HepG2 (cell line): Measurements from ENCODE around the gene ARHGAP5. TPM values are rescaled to one million over a fixed set of nuclear protein-coding genes. Genes with fewer than 3 reads are reported as not detected.

Source experiments
- ATAC-seq: fragments of 200-7000 bp; cut with Tn5 transposase; 3 replicates; pipeline ENCODE4 v1.9.1; 2020; ENCODE audit warnings: mild to moderate bottlenecking, moderate library complexity
- BruUV-seq: library from RNA; stranded (reverse); fragments of 400-500 nt; replicated peaks from 2 replicates; lab custom pipeline; 2021; lab: Mats Ljungman, UMichigan
- CTCF ChIA-PET: fragments of 300-600 bp; formaldehyde crosslinking; extraction: SDS; loops from one replicate; lab custom pipeline; 2021; ENCODE audit warnings: low total read pairs, inconsistent platforms, low intra/inter-chr PET ratio; lab: Yijun Ruan, JAX
- POLR2A ChIA-PET: fragments of 350-600 bp; sonication (Branson Sonifier 250); formaldehyde crosslinking; loops from one replicate; lab custom pipeline; 2020; ENCODE audit warnings: antibody characterized with exemption, inconsistent platforms; lab: Yijun Ruan, JAX
- DNase-seq: peaks from one replicate; pipeline ENCODE4 v3.0.0-alpha.2; 2015; ENCODE audit warnings: low spot score
- FAIRE-seq: peaks from 3 replicates; lab custom pipeline; 2011; peaks lifted over from hg19 to GRCh38; lab: Jason Lieb, UNC
- H2AFZ ChIP-seq: one replicate; pipeline ENCODE4 v1.6.1; 2011; ENCODE audit warnings: low read length, inconsistent platforms
- H3K27ac ChIP-seq: fragments of 300-600 bp; 3 replicates; pipeline ENCODE4 v1.8.0; 2011; ENCODE audit warnings: mixed run types, mild to moderate bottlenecking, mixed read lengths, low read length, inconsistent platforms; ENCODE audit not compliant: insufficient read depth; ENCODE audit errors: extremely low read length
- H3K27me3 ChIP-seq, 2 experiments: fragments of 200-600 bp in 1 of 2; 2 replicates in 1 of 2; 3 replicates in 1 of 2; pipeline versions ENCODE4 v1.6.0 to v1.8.0; 2011; ENCODE audit warnings: low read length in 2 of 2, mild to moderate bottlenecking in 2 of 2, moderate library complexity in 2 of 2, inconsistent platforms in 1 of 2; ENCODE audit not compliant: insufficient read depth in 2 of 2, control insufficient read depth in 1 of 2
- H3K36me3 ChIP-seq, 2 experiments: fragments of 200-600 bp in 1 of 2; replicated peaks in 1 of 2; 2 replicates in 1 of 2; 3 replicates in 1 of 2; pipeline versions ENCODE4 v1.5.1 to v1.8.0; 2011; ENCODE audit warnings: low read length in 2 of 2, inconsistent platforms in 1 of 2; ENCODE audit not compliant: insufficient read depth in 2 of 2, control insufficient read depth in 1 of 2
- H3K4me1 ChIP-seq: 2 replicates; pipeline ENCODE4 v1.5.1; 2012; ENCODE audit warnings: low read length, inconsistent platforms; ENCODE audit not compliant: insufficient read depth
- H3K4me2 ChIP-seq: 2 replicates; pipeline ENCODE4 v1.6.0; 2011; ENCODE audit warnings: low read depth, low read length, inconsistent platforms
- H3K4me3 ChIP-seq, 3 experiments: fragments of 200-600 bp in 1 of 3; sonication (generic), shearing (Covaris generic) in 1 of 3; replicated peaks in 1 of 3; 2 replicates each; pipeline ENCODE4 v1.5.1; 2011 to 2016; ENCODE audit warnings: low read length in 3 of 3, inconsistent platforms in 2 of 3, low read depth in 2 of 3, mild to moderate bottlenecking in 2 of 3, control low read depth in 1 of 3, mixed read lengths in 1 of 3; ENCODE audit not compliant: insufficient read depth in 1 of 3
- H3K79me2 ChIP-seq: one replicate; pipeline ENCODE4 v1.6.1; 2011; ENCODE audit warnings: low read length, inconsistent platforms; ENCODE audit not compliant: insufficient read depth
- H3K9ac ChIP-seq: 2 replicates; pipeline ENCODE4 v1.6.0; 2011; ENCODE audit warnings: mild to moderate bottlenecking, low read depth, low read length, inconsistent platforms; ENCODE audit not compliant: insufficient read depth
- H3K9me3 ChIP-seq: 2 replicates; pipeline ENCODE4 v1.5.1; 2012; ENCODE audit warnings: mild to moderate bottlenecking, low read length
- H4K20me1 ChIP-seq: 2 replicates; pipeline ENCODE4 v1.6.0; 2011; ENCODE audit warnings: inconsistent platforms, mild to moderate bottlenecking, low read length, moderate library complexity; ENCODE audit not compliant: insufficient read depth
- CCAR2 ChIP-seq: fragments of 200-400 bp; formaldehyde crosslinking; optimal IDR thresholded peaks from 2 replicates; pipeline ENCODE3; 2018; ENCODE audit warnings: low read depth, mild to moderate bottlenecking, low read length, moderate library complexity
- GRHL1 ChIP-seq: sonication (generic); formaldehyde crosslinking; conservative IDR thresholded peaks from 2 replicates; pipeline ENCODE4 v1.8.0; 2022; ENCODE audit warnings: missing genetic modification reagents
- JARID2 ChIP-seq: sonication (generic); formaldehyde crosslinking; IDR thresholded peaks from 2 replicates; pipeline ENCODE4 v1.8.1; 2023; ENCODE audit warnings: missing genetic modification reagents, inconsistent platforms; ENCODE audit not compliant: insufficient replicate concordance
- REPIN1 ChIP-seq: sonication (generic); formaldehyde crosslinking; IDR thresholded peaks from 2 replicates; pipeline ENCODE4 v1.8.0; 2022; ENCODE audit warnings: missing genetic modification reagents, low read depth, mild to moderate bottlenecking, borderline replicate concordance
- SMARCC2 ChIP-seq: fragments of 450-650 bp; IDR thresholded peaks from 2 replicates; pipeline ENCODE4 v1.6.1; 2017; ENCODE audit warnings: antibody characterized with exemption, mild to moderate bottlenecking
- SMYD3 ChIP-seq: sonication (generic); formaldehyde crosslinking; IDR thresholded peaks from 2 replicates; pipeline ENCODE4 v1.8.1; 2023; ENCODE audit warnings: mild to moderate bottlenecking, missing genetic modification reagents
- TOPORS ChIP-seq: sonication (generic); formaldehyde crosslinking; IDR thresholded peaks from 2 replicates; pipeline ENCODE4 v1.8.0; 2023; ENCODE audit warnings: mild to moderate bottlenecking, missing genetic modification reagents
- YEATS2 ChIP-seq: sonication (generic); formaldehyde crosslinking; IDR thresholded peaks from 2 replicates; pipeline ENCODE4 v1.4.0; 2020; ENCODE audit warnings: missing genetic modification reagents, borderline replicate concordance
- ZNF138 ChIP-seq: sonication (generic); formaldehyde crosslinking; IDR thresholded peaks from 2 replicates; pipeline ENCODE4 v1.5.0; 2020; ENCODE audit warnings: mild to moderate bottlenecking, low read depth, missing genetic modification reagents
- ZNF224 ChIP-seq: sonication (generic); formaldehyde crosslinking; IDR thresholded peaks from 2 replicates; pipeline ENCODE4 v1.5.0; 2020; ENCODE audit warnings: mild to moderate bottlenecking, missing genetic modification reagents
- ZNF720 ChIP-seq: sonication (generic); formaldehyde crosslinking; IDR thresholded peaks from 2 replicates; pipeline ENCODE4 v1.4.0; 2020; ENCODE audit warnings: missing genetic modification reagents
- ZNF724P ChIP-seq: sonication (generic); formaldehyde crosslinking; IDR thresholded peaks from 2 replicates; pipeline ENCODE4 v1.8.0; 2022; ENCODE audit warnings: missing genetic modification reagents, borderline replicate concordance
- WGBS: methylation state at CpG from one replicate; pipeline ENCODE4 v1.1.6; 2017; ENCODE audit warnings: low lambda C conversion rate; 5-methylcytosine and 5-hydroxymethylcytosine counted together
- in situ Hi-C: cut with HindIII; loops from 2 replicates; pipeline ENCODE4 v1.10.0; 2017; ENCODE audit warnings: low pct_unique_long_range_greater_than_20kb; ENCODE audit not compliant: extremely low pct_ligation_motif_present
- intact Hi-C: fragments of 100-400 bp; cut with micrococcal nuclease; formaldehyde crosslinking; loops from one replicate; pipeline ENCODE4 v1.10.0; 2022; ENCODE audit not compliant: unreplicated experiment
- polyA plus RNA-seq, 8 experiments: library from polyadenylated mRNA; depleted of rRNA in 3 of 8; stranded (reverse) in 7 of 8; unstranded in 1 of 8; fragments of >200 nt; fragmentation: Illumina TruSeq in 4 of 8; extraction: Trizol in 4 of 8; gene quantifications; 2 replicates each; pipeline versions ENCODE4 v1.2.1 to v1.2.3, GENCODE V29; 2011 to 2016; ENCODE audit warnings: low read depth in 4 of 8, missing spikeins in 1 of 8, mixed read lengths in 1 of 8; ENCODE audit not compliant: insufficient read depth in 1 of 8
- total RNA-seq, 5 experiments: library from RNA; depleted of rRNA; stranded (reverse); fragments of >200 nt; fragmentation: Illumina TruSeq; extraction: Trizol; gene quantifications; 2 replicates each; pipeline ENCODE4 v1.2.3, GENCODE V29; 2016; ENCODE audit warnings: low read depth in 1 of 5
- TF ChIP-seq, protein P1 (sequence below): sonication (generic); formaldehyde crosslinking; IDR thresholded peaks from 2 replicates; pipeline ENCODE4 v1.8.1; 2023; ENCODE audit warnings: mild to moderate bottlenecking, missing genetic modification reagents
- TF ChIP-seq, protein P2 (sequence below): IDR thresholded peaks from 2 replicates; pipeline ENCODE4 v1.6.1; 2016

ARHGAP5 gene
- total and polyA plus RNA-seq, 2 of the 13 experiments (the other 11 are each of a cell fraction or from before 2014, with no cell fraction given) = 33.7 to 144 TPM

DNA sequence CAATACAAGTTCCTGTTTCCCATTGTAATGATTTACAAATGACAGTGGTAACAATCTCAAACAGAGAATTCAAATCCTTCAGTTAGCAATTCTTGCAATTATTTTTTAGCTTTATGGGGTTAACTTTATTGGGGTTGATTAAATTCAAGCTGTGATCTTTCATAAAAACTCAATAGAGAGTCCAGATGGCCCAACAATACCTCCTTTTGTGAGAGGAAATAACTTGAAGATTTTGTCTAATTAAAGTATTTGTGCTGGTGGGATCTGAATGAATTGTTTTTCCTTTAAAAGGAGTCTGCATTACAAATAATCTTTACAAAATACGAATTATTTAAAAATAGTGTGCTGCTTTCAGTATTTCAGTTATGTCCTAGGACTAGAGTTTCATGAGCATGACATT, 4.4 kb upstream of the ARHGAP5 start:
- H4K20me1 ChIP-seq = no peaks in the 10 kb centered on the region
- POLR2A ChIA-PET = no interaction called here
- no peak overlapping the region for H3K9ac ChIP-seq
- no TSS peak for BruUV-seq
- H3K4me3 ChIP-seq = no peak overlapping the region
- CTCF ChIA-PET = interaction anchor here (1.2 to 7.8 kb wide), 6 partner anchors 86 to 488 kb away, joined by 3 to 216 read pairs (median 10); no protein-coding TSS in a partner anchor
- peaks cover 4% of the 10 kb centered on the region for H3K79me2 ChIP-seq
- peaks cover 14% of the 10 kb centered on the region for H3K4me1 ChIP-seq
- no peak for FAIRE-seq
- ATAC-seq = no peak
- H3K9me3 ChIP-seq = no peaks in the 10 kb centered on the region
- intact Hi-C loops (loop anchor here (1.0 to 2.0 kb wide), 6 partner anchors 138 to 562 kb away; no protein-coding TSS in a partner anchor), in situ Hi-C loops (loop anchor here (5.0 kb wide), 3 partner anchors 140 to 400 kb away; no protein-coding TSS in a partner anchor)
- no peaks in the 10 kb centered on the region for H3K36me3 ChIP-seq
- peaks cover 0 to 1% of the 10 kb centered on the region in 2 experiments; a peak in 1 of 5 replicates for H3K27me3 ChIP-seq
- no peak overlapping the region for H3K4me2 ChIP-seq
- 0% methylated on average over 1 of the region's 1 CpG for WGBS
- DNase-seq = no peak
- no peak overlapping the region for H3K27ac ChIP-seq
- 0 out of 2 replicates have a peak, but pooled peaks have one; percentile 5 for TF ChIP-seq REPIN1 (CRISPR knock-in tag)
- TF ChIP-seq, protein P1, sequence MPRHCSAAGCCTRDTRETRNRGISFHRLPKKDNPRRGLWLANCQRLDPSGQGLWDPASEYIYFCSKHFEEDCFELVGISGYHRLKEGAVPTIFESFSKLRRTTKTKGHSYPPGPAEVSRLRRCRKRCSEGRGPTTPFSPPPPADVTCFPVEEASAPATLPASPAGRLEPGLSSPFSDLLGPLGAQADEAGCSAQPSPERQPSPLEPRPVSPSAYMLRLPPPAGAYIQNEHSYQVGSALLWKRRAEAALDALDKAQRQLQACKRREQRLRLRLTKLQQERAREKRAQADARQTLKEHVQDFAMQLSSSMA (CRISPR knock-in tag) = no peak
- H2AFZ ChIP-seq = no peak overlapping the region

- Histone ChIP-seq H3K4me1 (peaks cover 14% of the 10 kb centered on the region), H3K36me3 (no peaks in the 10 kb centered on the region), H3K27me3 (peaks cover 0 to 6% of the 10 kb centered on the region in 2 experiments; a peak in 1 of 5 replicates), H2AFZ (no peak overlapping the region), H3K4me3 (no peak overlapping the region), H3K9me3 (no peaks in the 10 kb centered on the region), H3K27ac (no peak overlapping the region), H4K20me1 (peaks cover 2% of the 10 kb centered on the region; the same call in 1 of the 2 replicates), H3K9ac (no peak overlapping the region), H3K79me2 (peaks cover 14% of the 10 kb centered on the region), H3K4me2 (no peak overlapping the region)
- 83% methylated on average over 6 of the region's 6 CpGs for WGBS
- BruUV-seq = no TSS peak
- FAIRE-seq (peak; percentile 64), DNase-seq (peak; percentile 94), ATAC-seq (no peak)
- POLR2A ChIA-PET = interaction anchor here (0.6 to 0.9 kb wide), 2 partner anchors 181 to 1895 kb away, joined by 4 to 5 read pairs; no protein-coding TSS in a partner anchor
- intact Hi-C loops = loop anchor here (1.0 to 2.0 kb wide), 6 partner anchors 139 to 563 kb away; no protein-coding TSS in a partner anchor
- CTCF ChIA-PET = interaction anchor here (0.9 to 7.8 kb wide), 8 partner anchors 85 to 564 kb away, joined by 3 to 216 read pairs (median 8); no protein-coding TSS in a partner anchor
- in situ Hi-C loops = loop anchor here (5.0 kb wide), 3 partner anchors 141 to 399 kb away; no protein-coding TSS in a partner anchor
- no peak for TF ChIP-seq ZNF224
- no peak for TF ChIP-seq TOPORS (CRISPR knock-in tag)
- TF ChIP-seq JARID2 (CRISPR knock-in tag) = no peak
- no peak for TF ChIP-seq CCAR2
- TF ChIP-seq ZNF720 (CRISPR knock-in tag) = no peak
- no peak for TF ChIP-seq SMARCC2
- TF ChIP-seq ZNF138 (CRISPR knock-in tag) = no peak
- TF ChIP-seq, protein P2, sequence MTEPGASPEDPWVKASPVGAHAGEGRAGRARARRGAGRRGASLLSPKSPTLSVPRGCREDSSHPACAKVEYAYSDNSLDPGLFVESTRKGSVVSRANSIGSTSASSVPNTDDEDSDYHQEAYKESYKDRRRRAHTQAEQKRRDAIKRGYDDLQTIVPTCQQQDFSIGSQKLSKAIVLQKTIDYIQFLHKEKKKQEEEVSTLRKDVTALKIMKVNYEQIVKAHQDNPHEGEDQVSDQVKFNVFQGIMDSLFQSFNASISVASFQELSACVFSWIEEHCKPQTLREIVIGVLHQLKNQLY (CRISPR knock-in tag) = no peak
- no peak for TF ChIP-seq ZNF724P
- TF ChIP-seq SMYD3 (CRISPR knock-in tag) = no peak
- no peak for TF ChIP-seq GRHL1
- peak; percentile 52; the same call in 1 of the 2 replicates for TF ChIP-seq YEATS2 (CRISPR knock-in tag)
Observed at GRCh38 chr14:32073537-32074189, 3.4 kb upstream of the ARHGAP5 start.
